HCT116 (cell line): Measurements from ENCODE around the gene DSPP. TPM values are rescaled to one million over a fixed set of nuclear protein-coding genes. Genes with fewer than 3 reads are reported as not detected.

Source experiments
- ATAC-seq: fragments of 200-7000 bp; cut with Tn5 transposase; 2 replicates; pipeline ENCODE4 v1.9.1; 2020; ENCODE audit warnings: mild to moderate bottlenecking, moderate library complexity
- BruUV-seq: library from RNA; stranded (reverse); fragments of 400-500 nt; replicated peaks from 2 replicates; lab custom pipeline; 2021; lab: Mats Ljungman, UMichigan
- CTCF ChIA-PET: fragments of 300-600 bp; sonication (Branson Sonifier 250); formaldehyde crosslinking; loops from one replicate; lab custom pipeline; 2021; ENCODE audit warnings: antibody characterized with exemption; lab: Charles Lee
- POLR2A ChIA-PET: fragments of 300-600, 350-600 bp; sonication (Branson Sonifier 250); formaldehyde crosslinking; loops from one replicate; lab custom pipeline; 2021; ENCODE audit warnings: antibody characterized with exemption; lab: Charles Lee
- RAD21 ChIA-PET, 2 experiments: fragments of 300-600 bp; sonication (Branson Sonifier 250); formaldehyde crosslinking; loops; one replicate each; lab custom pipeline; 2023; ENCODE audit warnings: low total read pairs in 2 of 2; ENCODE audit not compliant: uncharacterized antibody in 2 of 2, unreplicated experiment in 2 of 2, low non-redundant PET in 1 of 2; lab: Charles Lee
- DNase-seq: peaks from one replicate; pipeline ENCODE4 v3.0.0-alpha.2; 2010; ENCODE audit warnings: low read depth, low spot score
- H2AFZ ChIP-seq: fragments of 200-600 bp; shearing (Covaris generic), sonication (generic); 2 replicates; pipeline ENCODE4 v1.6.1; 2017; ENCODE audit warnings: low read depth, mixed run types, mixed read lengths, antibody characterized with exemption, low read length; ENCODE audit not compliant: poor library complexity, severe bottlenecking
- H3K27ac ChIP-seq: 2 replicates; pipeline ENCODE4 v1.5.1; 2012; ENCODE audit warnings: low read depth, low read length
- H3K27me3 ChIP-seq: fragments of 200-600 bp; sonication (generic); 2 replicates; pipeline ENCODE4 v1.6.1; 2016; ENCODE audit warnings: mixed run types, low read length, mixed read lengths; ENCODE audit not compliant: insufficient read depth
- H3K36me3 ChIP-seq, 2 experiments: fragments of 200-500 bp in 1 of 2; fragments of 200-600 bp in 1 of 2; sonication (Bioruptor generic) in 1 of 2; sonication (generic) in 1 of 2; 2 replicates each; pipeline versions ENCODE4 v1.5.1 to v1.6.1; 2014 to 2016; ENCODE audit warnings: low read length in 2 of 2, inconsistent platforms in 1 of 2, mixed read lengths in 1 of 2, mixed run types in 1 of 2; ENCODE audit not compliant: insufficient read depth in 2 of 2, control insufficient read depth in 1 of 2
- H3K4me1 ChIP-seq, 2 experiments: fragments of 200-600 bp in 1 of 2; sonication (generic) in 1 of 2; 2 replicates each; pipeline versions ENCODE4 v1.5.1 to v1.6.1; 2012 to 2017; ENCODE audit warnings: low read length in 2 of 2, inconsistent platforms in 1 of 2, mild to moderate bottlenecking in 1 of 2, mixed read lengths in 1 of 2, mixed run types in 1 of 2, moderate library complexity in 1 of 2; ENCODE audit not compliant: insufficient read depth in 2 of 2, control insufficient read depth in 1 of 2
- H3K4me2 ChIP-seq: fragments of 200-600 bp; sonication (generic); 2 replicates; pipeline ENCODE4 v1.6.1; 2017; ENCODE audit warnings: mixed run types, low read length, mixed read lengths
- H3K4me3 ChIP-seq, 2 experiments: fragments of 200-600 bp in 1 of 2; sonication (generic) in 1 of 2; replicated peaks in 1 of 2; 2 replicates each; pipeline ENCODE4 v1.5.1; 2011 to 2016; ENCODE audit warnings: low read length in 2 of 2, control low read depth in 1 of 2, low read depth in 1 of 2, mild to moderate bottlenecking in 1 of 2, mixed read lengths in 1 of 2, mixed run types in 1 of 2
- H3K79me2 ChIP-seq: fragments of 200-600 bp; sonication (generic); 2 replicates; pipeline ENCODE4 v1.6.1; 2017; ENCODE audit warnings: mild to moderate bottlenecking, mixed run types, low read length, moderate library complexity, mixed read lengths; ENCODE audit not compliant: insufficient read depth
- H3K9ac ChIP-seq: fragments of 200-600 bp; sonication (generic); 2 replicates; pipeline ENCODE4 v1.6.1; 2016; ENCODE audit warnings: low read length, mixed read lengths
- H3K9me2 ChIP-seq: fragments of 200-600 bp; sonication (generic), shearing (Covaris generic); 2 replicates; pipeline ENCODE4 v1.6.1; 2017; ENCODE audit warnings: mixed run types, mild to moderate bottlenecking, moderate library complexity; ENCODE audit not compliant: insufficient read depth
- H3K9me3 ChIP-seq, 2 experiments: fragments of 200-500 bp in 1 of 2; fragments of 200-600 bp in 1 of 2; sonication (Bioruptor generic) in 1 of 2; sonication (generic) in 1 of 2; 2 replicates each; pipeline ENCODE4 v1.6.1; 2014 to 2017; ENCODE audit warnings: low read length in 2 of 2, mixed read lengths in 2 of 2, inconsistent platforms in 1 of 2, low read depth in 1 of 2, mild to moderate bottlenecking in 1 of 2, mixed run types in 1 of 2, moderate library complexity in 1 of 2; ENCODE audit not compliant: control insufficient read depth in 1 of 2, insufficient read depth in 1 of 2
- H4K20me1 ChIP-seq: fragments of 200-600 bp; sonication (generic), shearing (Covaris generic); 2 replicates; pipeline ENCODE4 v1.6.1; 2017; ENCODE audit warnings: mixed run types, mild to moderate bottlenecking, moderate library complexity; ENCODE audit not compliant: insufficient read depth
- CBX3 ChIP-seq: IDR thresholded peaks from 2 replicates; pipeline ENCODE4 v1.6.1; 2012; ENCODE audit warnings: low read depth
- CEBPB ChIP-seq: IDR thresholded peaks from 2 replicates; pipeline ENCODE4 v1.6.1; 2012; ENCODE audit warnings: low read depth
- ELF1 ChIP-seq: IDR thresholded peaks from 2 replicates; pipeline ENCODE4 v1.6.1; 2012; ENCODE audit warnings: low read depth, borderline replicate concordance
- EZH2phosphoT487 ChIP-seq: fragments of 200-600 bp; IDR thresholded peaks from 2 replicates; pipeline ENCODE4 v1.6.1; 2018; ENCODE audit warnings: antibody characterized with exemption, borderline replicate concordance
- FOSL1 ChIP-seq: IDR thresholded peaks from 2 replicates; pipeline ENCODE4 v1.6.1; 2012; ENCODE audit warnings: low read depth
- POLR2A ChIP-seq: IDR thresholded peaks from 2 replicates; pipeline ENCODE4 v1.7.0; 2011; ENCODE audit warnings: borderline replicate concordance; ENCODE audit not compliant: insufficient read depth, insufficient read length; ENCODE audit errors: extremely low read depth
- RAD21 ChIP-seq: IDR thresholded peaks from 2 replicates; pipeline ENCODE4 v1.6.1; 2012; ENCODE audit warnings: low read depth, mild to moderate bottlenecking
- SP1 ChIP-seq: IDR thresholded peaks from 2 replicates; pipeline ENCODE4 v1.6.1; 2012; ENCODE audit warnings: low read depth
- ZNF274 ChIP-seq: fragments of 200-500 bp; sonication (Bioruptor generic); IDR thresholded peaks from 2 replicates; pipeline ENCODE4 v1.6.1; 2014; ENCODE audit warnings: mild to moderate bottlenecking, low read depth, low read length, inconsistent platforms
- intact Hi-C: fragments of 100-400 bp; cut with micrococcal nuclease; formaldehyde crosslinking; loops from 2 replicates; pipeline ENCODE4 v1.10.0; 2022
- total RNA-seq: library from RNA; stranded (reverse); gene quantifications from one replicate; pipeline ENCODE4 v1.2.1, GENCODE V29; 2021; ENCODE audit not compliant: unreplicated experiment
- TF ChIP-seq, protein P1 (sequence below): IDR thresholded peaks from 2 replicates; pipeline ENCODE4 v1.6.1; 2012
- TF ChIP-seq, protein P2 (sequence below): IDR thresholded peaks from 2 replicates; pipeline ENCODE4 v1.6.1; 2011; ENCODE audit warnings: mild to moderate bottlenecking, low read length, moderate library complexity; ENCODE audit not compliant: insufficient replicate concordance; ENCODE audit errors: extremely low read depth
- TF ChIP-seq, protein P3 (sequence below): IDR thresholded peaks from 2 replicates; pipeline ENCODE4 v1.6.1; 2012; ENCODE audit warnings: low read depth

DSPP gene
- total RNA-seq, 1 experiment from 2014 or later, result not detected

DNA sequence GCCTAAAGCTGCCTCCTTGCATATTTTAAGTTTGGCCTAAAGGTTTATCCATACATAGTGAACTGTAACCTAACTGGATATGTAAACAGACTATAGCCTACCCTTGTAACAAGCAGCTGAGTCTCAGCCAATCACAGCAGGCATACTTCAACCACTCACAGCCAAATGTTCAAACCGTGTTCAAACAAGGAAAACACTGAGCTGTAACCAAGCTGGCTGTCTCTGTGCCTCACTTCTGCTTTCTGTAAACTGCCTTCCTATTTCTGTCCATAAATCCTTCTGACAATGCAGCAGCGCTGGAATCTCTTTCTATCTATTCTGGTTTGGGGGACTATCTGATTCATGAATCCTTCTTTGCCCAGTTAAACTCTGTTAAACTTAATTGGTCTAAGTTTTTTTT is 16.4 kb downstream of the DSPP start:
- H3K4me3 ChIP-seq, result no peak overlapping the region
- no peak for DNase-seq
- no peak for ATAC-seq
- H3K27me3 ChIP-seq, result peaks cover 15% of the 10 kb centered on the region
- POLR2A ChIA-PET, result no interaction called here
- no peak for TF ChIP-seq CBX3
- H3K9ac ChIP-seq, result no peak overlapping the region
- no peaks in the 10 kb centered on the region for H3K79me2 ChIP-seq
- no peak overlapping the region for H2AFZ ChIP-seq
- no peaks in the 10 kb centered on the region for H3K36me3 ChIP-seq
- no peak overlapping the region for H3K27ac ChIP-seq
- CTCF ChIA-PET, result no interaction called here
- no TSS peak for BruUV-seq
- intact Hi-C loops, result no loop called here
- no peaks in the 10 kb centered on the region for H4K20me1 ChIP-seq
- no peaks in the 10 kb centered on the region for H3K9me2 ChIP-seq
- H3K9me3 ChIP-seq, result no peaks in the 10 kb centered on the region
- RAD21 ChIA-PET, result no interaction called here
- no peak overlapping the region for H3K4me2 ChIP-seq
- no peaks in the 10 kb centered on the region for H3K4me1 ChIP-seq

DNA sequence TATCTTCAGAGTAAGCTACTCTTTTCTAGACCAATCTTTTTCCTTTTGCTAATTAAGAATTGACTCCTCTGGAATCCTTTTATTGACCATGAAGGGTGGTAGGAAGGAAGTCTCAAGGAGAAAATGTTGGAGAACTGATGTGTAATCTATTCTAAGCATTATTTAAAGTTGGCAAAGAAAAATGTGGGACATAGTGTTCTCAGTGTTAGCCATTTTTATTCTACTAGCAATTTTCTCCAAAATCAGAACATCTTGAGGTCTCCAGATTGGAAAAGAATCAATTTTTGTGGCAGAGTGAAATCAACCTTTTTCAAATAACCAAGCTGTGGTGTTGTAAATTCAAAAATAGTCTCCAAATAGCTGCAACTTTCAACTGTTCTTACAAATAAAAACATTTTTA is 23.3 kb downstream of the DSPP start:
- Histone ChIP-seq H3K4me1 (no peaks in the 10 kb centered on the region), H2AFZ (no peak overlapping the region), H3K4me3 (no peak overlapping the region), H3K9ac (no peak overlapping the region), H3K27me3 (no peaks in the 10 kb centered on the region), H3K79me2 (no peaks in the 10 kb centered on the region), H3K36me3 (no peaks in the 10 kb centered on the region), H4K20me1 (no peaks in the 10 kb centered on the region), H3K9me2 (no peaks in the 10 kb centered on the region; the same call in 1 of the 2 replicates), H3K4me2 (no peak overlapping the region), H3K9me3 (no peaks in the 10 kb centered on the region), H3K27ac (no peak overlapping the region)
- ATAC-seq (no peak), DNase-seq (no peak)
- CTCF ChIA-PET, result no interaction called here
- intact Hi-C loops, result no loop called here
- TF ChIP-seq, protein P1, sequence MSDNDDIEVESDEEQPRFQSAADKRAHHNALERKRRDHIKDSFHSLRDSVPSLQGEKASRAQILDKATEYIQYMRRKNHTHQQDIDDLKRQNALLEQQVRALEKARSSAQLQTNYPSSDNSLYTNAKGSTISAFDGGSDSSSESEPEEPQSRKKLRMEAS, result no peak
- TF ChIP-seq EZH2phosphoT487 (no peak), CBX3 (no peak), ZNF274 (no peak), CEBPB (no peak), POLR2A (no peak), ELF1 (no peak), RAD21 (no peak), FOSL1 (no peak), SP1 (no peak)
- TF ChIP-seq, protein P2, sequence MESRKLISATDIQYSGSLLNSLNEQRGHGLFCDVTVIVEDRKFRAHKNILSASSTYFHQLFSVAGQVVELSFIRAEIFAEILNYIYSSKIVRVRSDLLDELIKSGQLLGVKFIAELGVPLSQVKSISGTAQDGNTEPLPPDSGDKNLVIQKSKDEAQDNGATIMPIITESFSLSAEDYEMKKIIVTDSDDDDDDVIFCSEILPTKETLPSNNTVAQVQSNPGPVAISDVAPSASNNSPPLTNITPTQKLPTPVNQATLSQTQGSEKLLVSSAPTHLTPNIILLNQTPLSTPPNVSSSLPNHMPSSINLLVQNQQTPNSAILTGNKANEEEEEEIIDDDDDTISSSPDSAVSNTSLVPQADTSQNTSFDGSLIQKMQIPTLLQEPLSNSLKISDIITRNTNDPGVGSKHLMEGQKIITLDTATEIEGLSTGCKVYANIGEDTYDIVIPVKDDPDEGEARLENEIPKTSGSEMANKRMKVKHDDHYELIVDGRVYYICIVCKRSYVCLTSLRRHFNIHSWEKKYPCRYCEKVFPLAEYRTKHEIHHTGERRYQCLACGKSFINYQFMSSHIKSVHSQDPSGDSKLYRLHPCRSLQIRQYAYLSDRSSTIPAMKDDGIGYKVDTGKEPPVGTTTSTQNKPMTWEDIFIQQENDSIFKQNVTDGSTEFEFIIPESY, result no peak
- TF ChIP-seq, protein P3, sequence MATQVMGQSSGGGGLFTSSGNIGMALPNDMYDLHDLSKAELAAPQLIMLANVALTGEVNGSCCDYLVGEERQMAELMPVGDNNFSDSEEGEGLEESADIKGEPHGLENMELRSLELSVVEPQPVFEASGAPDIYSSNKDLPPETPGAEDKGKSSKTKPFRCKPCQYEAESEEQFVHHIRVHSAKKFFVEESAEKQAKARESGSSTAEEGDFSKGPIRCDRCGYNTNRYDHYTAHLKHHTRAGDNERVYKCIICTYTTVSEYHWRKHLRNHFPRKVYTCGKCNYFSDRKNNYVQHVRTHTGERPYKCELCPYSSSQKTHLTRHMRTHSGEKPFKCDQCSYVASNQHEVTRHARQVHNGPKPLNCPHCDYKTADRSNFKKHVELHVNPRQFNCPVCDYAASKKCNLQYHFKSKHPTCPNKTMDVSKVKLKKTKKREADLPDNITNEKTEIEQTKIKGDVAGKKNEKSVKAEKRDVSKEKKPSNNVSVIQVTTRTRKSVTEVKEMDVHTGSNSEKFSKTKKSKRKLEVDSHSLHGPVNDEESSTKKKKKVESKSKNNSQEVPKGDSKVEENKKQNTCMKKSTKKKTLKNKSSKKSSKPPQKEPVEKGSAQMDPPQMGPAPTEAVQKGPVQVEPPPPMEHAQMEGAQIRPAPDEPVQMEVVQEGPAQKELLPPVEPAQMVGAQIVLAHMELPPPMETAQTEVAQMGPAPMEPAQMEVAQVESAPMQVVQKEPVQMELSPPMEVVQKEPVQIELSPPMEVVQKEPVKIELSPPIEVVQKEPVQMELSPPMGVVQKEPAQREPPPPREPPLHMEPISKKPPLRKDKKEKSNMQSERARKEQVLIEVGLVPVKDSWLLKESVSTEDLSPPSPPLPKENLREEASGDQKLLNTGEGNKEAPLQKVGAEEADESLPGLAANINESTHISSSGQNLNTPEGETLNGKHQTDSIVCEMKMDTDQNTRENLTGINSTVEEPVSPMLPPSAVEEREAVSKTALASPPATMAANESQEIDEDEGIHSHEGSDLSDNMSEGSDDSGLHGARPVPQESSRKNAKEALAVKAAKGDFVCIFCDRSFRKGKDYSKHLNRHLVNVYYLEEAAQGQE, result no peak
- POLR2A ChIA-PET, result no interaction called here
- RAD21 ChIA-PET, result no interaction called here
- BruUV-seq, result no TSS peak
